Neuronal stem cell (in vitro differentiated cells): ENCODE measurements around the gene AKR1C8.
"Not testable (repeated sequence)": the region's sequence is repeated elsewhere in the genome, so short reads cannot be mapped to it uniquely, and the experiment has no call there.

Experiments
- DNase-seq: peaks from one replicate; pipeline ENCODE4 v3.0.0-alpha.2; 2013; ENCODE audit warnings: low spot score
- H2AFZ ChIP-seq: one replicate; pipeline ENCODE4 v1.6.1; 2013; ENCODE audit warnings: mild to moderate bottlenecking, low read length, inconsistent platforms
- H2AK5ac ChIP-seq: 2 replicates; pipeline ENCODE4 v1.6.1; 2013; ENCODE audit warnings: low read depth, mild to moderate bottlenecking, inconsistent platforms, low read length, moderate library complexity, mixed read lengths
- H2BK120ac ChIP-seq: 2 replicates; pipeline ENCODE4 v1.6.1; 2013; ENCODE audit warnings: low read depth, mild to moderate bottlenecking, inconsistent platforms, low read length, moderate library complexity, mixed read lengths
- H2BK12ac ChIP-seq: one replicate; pipeline ENCODE4 v1.6.1; 2013; ENCODE audit warnings: low read length, inconsistent platforms
- H2BK15ac ChIP-seq: 2 replicates; pipeline ENCODE4 v1.6.1; 2013; ENCODE audit warnings: mild to moderate bottlenecking, low read length, inconsistent platforms, mixed read lengths
- H2BK5ac ChIP-seq: one replicate; pipeline ENCODE4 v1.6.1; 2013; ENCODE audit warnings: inconsistent platforms, mild to moderate bottlenecking, low read length, moderate library complexity
- H3K14ac ChIP-seq: one replicate; pipeline ENCODE4 v1.6.1; 2013; ENCODE audit warnings: low read length, inconsistent platforms
- H3K18ac ChIP-seq: 2 replicates; pipeline ENCODE4 v1.6.1; 2013; ENCODE audit warnings: low read length, inconsistent platforms
- H3K23ac ChIP-seq: 2 replicates; pipeline ENCODE4 v1.6.1; 2013; ENCODE audit warnings: low read depth, mild to moderate bottlenecking, mixed read lengths, low read length, inconsistent platforms; ENCODE audit not compliant: poor library complexity
- H3K27ac ChIP-seq: replicated peaks from 3 replicates; pipeline ENCODE4 v1.5.1; 2013; ENCODE audit warnings: low read length, inconsistent platforms
- H3K27me3 ChIP-seq, 3 experiments: 2 replicates each; pipeline ENCODE4 v1.6.1; 2013; ENCODE audit warnings: low read length in 3 of 3, mild to moderate bottlenecking in 2 of 3, inconsistent platforms in 1 of 3, low read depth in 1 of 3, mixed read lengths in 1 of 3, moderate library complexity in 1 of 3; ENCODE audit not compliant: control insufficient read depth in 3 of 3, insufficient read depth in 3 of 3
- H3K36me3 ChIP-seq, 2 donors: replicated peaks in 1 of 2; 2 replicates each; pipeline ENCODE4 v1.6.1; 2013; ENCODE audit warnings: low read length in 2 of 2; ENCODE audit not compliant: control insufficient read depth in 2 of 2, insufficient read depth in 2 of 2
- H3K4ac ChIP-seq: 2 replicates; pipeline ENCODE4 v1.6.1; 2013; ENCODE audit warnings: inconsistent platforms, mild to moderate bottlenecking, low read length, moderate library complexity
- H3K4me1 ChIP-seq, 2 donors: 1 replicate in 1 of 2; 2 replicates in 1 of 2; pipeline ENCODE4 v1.6.1; 2013; ENCODE audit warnings: low read length in 2 of 2, low read depth in 1 of 2; ENCODE audit not compliant: control insufficient read depth in 2 of 2, insufficient read depth in 1 of 2
- H3K4me2 ChIP-seq: one replicate; pipeline ENCODE4 v1.6.1; 2013; ENCODE audit warnings: mild to moderate bottlenecking, low read length, inconsistent platforms; ENCODE audit not compliant: insufficient read depth, poor library complexity, severe bottlenecking
- H3K4me3 ChIP-seq, 2 donors: 2 replicates each; pipeline ENCODE4 v1.5.1; 2013; ENCODE audit warnings: low read length in 2 of 2, mild to moderate bottlenecking in 2 of 2, inconsistent platforms in 1 of 2, moderate library complexity in 1 of 2
- H3K79me1 ChIP-seq: one replicate; pipeline ENCODE4 v1.6.1; 2013; ENCODE audit warnings: low read depth, mild to moderate bottlenecking, inconsistent platforms, low read length, moderate library complexity
- H3K9ac ChIP-seq: one replicate; pipeline ENCODE4 v1.6.1; 2013; ENCODE audit warnings: mild to moderate bottlenecking, low read depth, low read length, inconsistent platforms; ENCODE audit not compliant: poor library complexity
- H3K9me3 ChIP-seq, 2 donors: replicated peaks in 1 of 2; 2 replicates each; pipeline versions ENCODE3 to v1.6.1; 2013; ENCODE audit warnings: low read length in 2 of 2, mild to moderate bottlenecking in 2 of 2, inconsistent platforms in 1 of 2, low read depth in 1 of 2, mixed read lengths in 1 of 2, moderate library complexity in 1 of 2; ENCODE audit not compliant: control insufficient read depth in 2 of 2, insufficient read depth in 1 of 2
- H4K8ac ChIP-seq: one replicate; pipeline ENCODE4 v1.6.1; 2013; ENCODE audit warnings: low read depth, mild to moderate bottlenecking, inconsistent platforms, low read length, moderate library complexity
- H4K91ac ChIP-seq: one replicate; pipeline ENCODE4 v1.6.1; 2013; ENCODE audit warnings: low read length, low read depth, mild to moderate bottlenecking, inconsistent platforms; ENCODE audit not compliant: poor library complexity
- WGBS, 2 donors: extraction: QIAGEN DNeasy Blood & Tissue Kit; methylation state at CpG; one replicate each; pipeline ENCODE4 v1.1.7; 2013; ENCODE audit warnings: missing lambda C conversion rate in 2 of 2, mixed read lengths in 1 of 2; ENCODE audit not compliant: insufficient read length in 2 of 2, insufficient replicate concordance in 1 of 2; ENCODE audit errors: extremely low coverage in 2 of 2; 5-methylcytosine and 5-hydroxymethylcytosine counted together

AKR1C8 gene

GRCh38 chr10:5175581-5175980 lies 9.4 kb downstream of the AKR1C8 start:
- H3K14ac ChIP-seq, H2BK120ac ChIP-seq, H3K9me3 ChIP-seq, H2BK5ac ChIP-seq, H4K91ac ChIP-seq, H3K79me1 ChIP-seq, H3K18ac ChIP-seq, H3K4me3 ChIP-seq, H2AK5ac ChIP-seq, H3K4me1 ChIP-seq, H2AFZ ChIP-seq, DNase-seq, H3K27me3 ChIP-seq, H3K36me3 ChIP-seq, H3K4me2 ChIP-seq, H3K27ac ChIP-seq, H2BK12ac ChIP-seq, H3K23ac ChIP-seq, H3K4ac ChIP-seq, H4K8ac ChIP-seq, H2BK15ac ChIP-seq, H3K9ac ChIP-seq: not testable (repeated sequence)
- no CpG with 5 or more reads among the region's 3 CpGs for WGBS, 2 donors

- Histone ChIP-seq H3K14ac (no peak overlapping the region), H4K8ac (no peak overlapping the region), H3K9me3 (peaks cover 0 to 9% of the 10 kb centered on the region in 2 donors), H3K36me3 (no peaks in the 10 kb centered on the region), H2BK120ac (no peak overlapping the region), H3K27me3 (no peaks in the 10 kb centered on the region), H2AFZ (no peak overlapping the region), H3K4me3 (no peak overlapping the region), H3K4ac (no peak overlapping the region), H2BK15ac (no peak overlapping the region), H4K91ac (no peak overlapping the region), H3K4me1 (peaks cover 0 to 2% of the 10 kb centered on the region in 2 donors), H3K18ac (no peak overlapping the region), H3K4me2 (no peak overlapping the region), H3K27ac (peak overlapping the region; percentile 29), H3K79me1 (no peaks in the 10 kb centered on the region), H2AK5ac (no peak overlapping the region), H3K9ac (no peak overlapping the region), H3K23ac (no peak overlapping the region), H2BK5ac (no peak overlapping the region), H2BK12ac (no peak overlapping the region)
- WGBS, 2 donors, result no CpG with 5 or more reads among the region's 5 CpGs
- DNase-seq, result no peak
These were observed 16.0 kb downstream of the AKR1C8 start for GRCh38 chr10:5168897-5169420.

GRCh38 chr10:5165738-5166137 lies 19.2 kb downstream of the AKR1C8 start:
- no peak overlapping the region for H3K27ac ChIP-seq
- no peak overlapping the region for H2BK15ac ChIP-seq
- peaks cover 0 to 17% of the 10 kb centered on the region in 2 donors for H3K9me3 ChIP-seq
- H3K23ac ChIP-seq, result no peak overlapping the region
- no peaks in the 10 kb centered on the region for H3K79me1 ChIP-seq
- H3K4me2 ChIP-seq, result no peak overlapping the region
- H3K27me3 ChIP-seq, result no peaks in the 10 kb centered on the region
- H3K4me3 ChIP-seq, result no peak overlapping the region
- no peak overlapping the region for H3K18ac ChIP-seq
- no CpG with 5 or more reads among the region's 1 CpG for WGBS, 2 donors
- no peak overlapping the region for H2BK120ac ChIP-seq
- H3K14ac ChIP-seq, result no peak overlapping the region
- H4K8ac ChIP-seq, result no peak overlapping the region
- H4K91ac ChIP-seq, result no peak overlapping the region
- DNase-seq, result no peak
- H2AK5ac ChIP-seq, result no peak overlapping the region
- H3K4ac ChIP-seq, result no peak overlapping the region
- H3K36me3 ChIP-seq, result no peaks in the 10 kb centered on the region
- no peak overlapping the region for H2BK5ac ChIP-seq
- H3K4me1 ChIP-seq, result peaks cover 0 to 2% of the 10 kb centered on the region in 2 donors
- no peak overlapping the region for H2BK12ac ChIP-seq
- H3K9ac ChIP-seq, result no peak overlapping the region
- H2AFZ ChIP-seq, result no peak overlapping the region

GRCh38 chr10:5163487-5163886 lies 21.5 kb downstream of the AKR1C8 start:
- no peak overlapping the region for H3K14ac ChIP-seq
- no peak overlapping the region for H2BK15ac ChIP-seq
- no peak overlapping the region for H3K23ac ChIP-seq
- WGBS, 2 donors, result no CpG with 5 or more reads among the region's 2 CpGs
- no peak for DNase-seq
- no peak overlapping the region for H2BK12ac ChIP-seq
- H3K4ac ChIP-seq, result no peak overlapping the region
- H3K27me3 ChIP-seq, result no peaks in the 10 kb centered on the region
- no peak overlapping the region for H3K4me3 ChIP-seq
- no peak overlapping the region for H3K18ac ChIP-seq
- peaks cover 0 to 17% of the 10 kb centered on the region in 2 donors for H3K9me3 ChIP-seq
- H2AFZ ChIP-seq, result no peak overlapping the region
- H2AK5ac ChIP-seq, result no peak overlapping the region
- no peak overlapping the region for H2BK5ac ChIP-seq
- no peaks in the 10 kb centered on the region for H3K36me3 ChIP-seq
- no peak overlapping the region for H3K9ac ChIP-seq
- no peaks in the 10 kb centered on the region for H3K79me1 ChIP-seq
- no peaks in the 10 kb centered on the region for H3K4me1 ChIP-seq
- H4K91ac ChIP-seq, result no peak overlapping the region
- no peak overlapping the region for H3K4me2 ChIP-seq
- no peak overlapping the region for H4K8ac ChIP-seq
- H2BK120ac ChIP-seq, result no peak overlapping the region
- H3K27ac ChIP-seq, result no peak overlapping the region
